CD4-positive, alpha-beta T cell (primary cell): ENCODE measurements around the gene NEU4. TPM values are rescaled to one million over a fixed set of nuclear protein-coding genes. Genes with fewer than 3 reads are reported as not detected.

Experiments used
- ATAC-seq: fragments of 200-7000 bp; cut with Tn5 transposase; one replicate; pipeline ENCODE4 v1.10.0; 2022; ENCODE audit warnings: mild to moderate bottlenecking; ENCODE audit not compliant: poor library complexity
- CTCF ChIA-PET: fragments of 350-600 bp; sonication (Branson Sonifier 250); formaldehyde crosslinking; loops from one replicate; lab custom pipeline; 2021; ENCODE audit warnings: antibody characterized with exemption, inconsistent platforms; lab: Charles Lee
- POLR2A ChIA-PET: fragments of 350-600 bp; sonication (Branson Sonifier 250); formaldehyde crosslinking; loops from one replicate; lab custom pipeline; 2021; ENCODE audit warnings: antibody characterized with exemption, inconsistent platforms; lab: Charles Lee
- DNase-seq, 14 experiments: peaks; one replicate each; pipeline ENCODE4 v3.0.0-alpha.2; 2013 to 2020; ENCODE audit warnings: mixed read lengths in 2 of 14
- H3K27ac ChIP-seq, 2 donors: one replicate each; pipeline versions ENCODE4 v1.5.1 to v1.7.0; 2013; ENCODE audit warnings: low read length in 2 of 2, low read depth in 1 of 2, mild to moderate bottlenecking in 1 of 2
- H3K27me3 ChIP-seq, 2 experiments: 1 replicate in 1 of 2; 2 replicates in 1 of 2; pipeline versions ENCODE4 v1.6.1 to v1.7.0; 2013; ENCODE audit warnings: low read length in 2 of 2, control low read depth in 1 of 2, mild to moderate bottlenecking in 1 of 2, moderate library complexity in 1 of 2; ENCODE audit not compliant: insufficient read depth in 2 of 2, control insufficient read depth in 1 of 2
- H3K36me3 ChIP-seq: one replicate; pipeline ENCODE4 v1.6.1; 2013; ENCODE audit warnings: low read length, control low read depth; ENCODE audit not compliant: insufficient read depth
- H3K4me1 ChIP-seq: one replicate; pipeline ENCODE4 v1.6.1; 2013; ENCODE audit warnings: low read length, control low read depth; ENCODE audit not compliant: insufficient read depth
- H3K4me3 ChIP-seq: one replicate; pipeline ENCODE4 v1.5.1; 2013; ENCODE audit warnings: mild to moderate bottlenecking, low read length, moderate library complexity
- H3K9me3 ChIP-seq, 2 experiments: 1 replicate in 1 of 2; 2 replicates in 1 of 2; pipeline versions ENCODE4 v1.6.1 to v1.7.0; 2013; ENCODE audit warnings: low read length in 2 of 2, mild to moderate bottlenecking in 2 of 2, control low read depth in 1 of 2, moderate library complexity in 1 of 2; ENCODE audit not compliant: control insufficient read depth in 1 of 2, insufficient read depth in 1 of 2
- H3K27ac Mint-ChIP-seq: one replicate; pipeline ENCODE4 v1.8.0; 2020; ENCODE audit warnings: mixed read lengths
- H3K27me3 Mint-ChIP-seq: one replicate; pipeline ENCODE4 v1.8.0; 2021; ENCODE audit warnings: mixed read lengths
- H3K36me3 Mint-ChIP-seq: one replicate; pipeline ENCODE4 v1.8.0; 2021; ENCODE audit warnings: low read depth, mixed read lengths
- H3K4me1 Mint-ChIP-seq: one replicate; pipeline ENCODE4 v1.8.0; 2021; ENCODE audit warnings: low read depth, mixed read lengths
- H3K4me3 Mint-ChIP-seq: one replicate; pipeline ENCODE4 v1.8.0; 2020; ENCODE audit warnings: mild to moderate bottlenecking, mixed read lengths
- H3K9me3 Mint-ChIP-seq: one replicate; pipeline ENCODE4 v1.8.0; 2020; ENCODE audit warnings: mixed read lengths
- intact Hi-C, 2 experiments: fragments of 100-400 bp; cut with DNase I in 1 of 2; cut with micrococcal nuclease in 1 of 2; formaldehyde crosslinking; loops; one replicate each; pipeline versions ENCODE4 v1.15.1 to v1.9.0; 2023 to 2025; cut with DNase I, micrococcal nuclease
- total RNA-seq, 174 experiments: library from RNA in 2 of 174; stranded (reverse) in 2 of 174; gene quantifications; one replicate each; pipeline ENCODE4 v1.2.3 and lab custom pipeline; 2021 to 2026
- TF ChIP-seq, protein P1 (sequence below): fragments of 200-600 bp; IDR thresholded peaks from one replicate; pipeline ENCODE4 v1.8.0; 2022; ENCODE audit warnings: antibody characterized with exemption, mild to moderate bottlenecking

The NEU4 gene
- total RNA-seq, 2 experiments from 2014 or later: 4.3 to 6.8 TPM

GRCh38 chr2:241770936-241771285, 38.1 kb upstream of the NEU4 start:
- H3K27me3 ChIP-seq: peaks cover 0 to 4% of the 10 kb centered on the region in 2 experiments
- CTCF ChIA-PET: no interaction called here
- intact Hi-C loops: no loop called here
- no peak overlapping the region for H3K27ac Mint-ChIP-seq
- TF ChIP-seq, protein P1, sequence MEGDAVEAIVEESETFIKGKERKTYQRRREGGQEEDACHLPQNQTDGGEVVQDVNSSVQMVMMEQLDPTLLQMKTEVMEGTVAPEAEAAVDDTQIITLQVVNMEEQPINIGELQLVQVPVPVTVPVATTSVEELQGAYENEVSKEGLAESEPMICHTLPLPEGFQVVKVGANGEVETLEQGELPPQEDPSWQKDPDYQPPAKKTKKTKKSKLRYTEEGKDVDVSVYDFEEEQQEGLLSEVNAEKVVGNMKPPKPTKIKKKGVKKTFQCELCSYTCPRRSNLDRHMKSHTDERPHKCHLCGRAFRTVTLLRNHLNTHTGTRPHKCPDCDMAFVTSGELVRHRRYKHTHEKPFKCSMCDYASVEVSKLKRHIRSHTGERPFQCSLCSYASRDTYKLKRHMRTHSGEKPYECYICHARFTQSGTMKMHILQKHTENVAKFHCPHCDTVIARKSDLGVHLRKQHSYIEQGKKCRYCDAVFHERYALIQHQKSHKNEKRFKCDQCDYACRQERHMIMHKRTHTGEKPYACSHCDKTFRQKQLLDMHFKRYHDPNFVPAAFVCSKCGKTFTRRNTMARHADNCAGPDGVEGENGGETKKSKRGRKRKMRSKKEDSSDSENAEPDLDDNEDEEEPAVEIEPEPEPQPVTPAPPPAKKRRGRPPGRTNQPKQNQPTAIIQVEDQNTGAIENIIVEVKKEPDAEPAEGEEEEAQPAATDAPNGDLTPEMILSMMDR: no peak
- H3K4me1 ChIP-seq: peaks cover 17% of the 10 kb centered on the region
- no peak overlapping the region for H3K4me3 Mint-ChIP-seq
- no peak overlapping the region for H3K4me3 ChIP-seq
- H3K36me3 ChIP-seq: no peaks in the 10 kb centered on the region
- no peak for ATAC-seq
- no peak overlapping the region for H3K27ac ChIP-seq
- no peaks in the 10 kb centered on the region for H3K9me3 ChIP-seq
- POLR2A ChIA-PET: no interaction called here
- no peaks in the 10 kb centered on the region for H3K9me3 Mint-ChIP-seq
- H3K36me3 Mint-ChIP-seq: no peaks in the 10 kb centered on the region
- no peaks in the 10 kb centered on the region for H3K27me3 Mint-ChIP-seq
- DNase-seq: no peak
- peaks cover 15% of the 10 kb centered on the region for H3K4me1 Mint-ChIP-seq

GRCh38 chr2:241771286-241772062, 37.5 kb upstream of the NEU4 start:
- intact Hi-C loops: no loop called here

DNA sequence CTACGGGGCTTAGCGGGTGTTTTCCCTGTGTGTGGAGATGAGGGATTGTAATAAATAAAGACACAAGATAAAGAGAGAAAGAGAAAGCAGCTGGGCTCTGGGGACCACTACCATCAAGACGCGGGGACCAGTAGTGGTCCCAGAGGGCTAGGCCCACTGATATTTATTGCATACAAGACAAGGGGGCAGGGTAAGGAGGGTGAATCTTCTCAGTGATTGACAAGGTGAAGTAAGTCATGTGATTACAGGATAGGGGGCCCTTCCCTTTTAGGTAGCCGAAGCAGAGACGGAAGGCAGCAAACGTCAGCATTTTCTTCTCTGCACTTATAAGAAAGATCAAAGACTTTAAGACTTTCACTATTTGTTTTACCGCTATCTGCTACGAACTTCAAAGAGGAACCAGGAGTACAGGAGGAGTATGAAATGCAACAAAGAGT, 36.9 kb upstream of the NEU4 start:
- H3K27ac Mint-ChIP-seq: peak overlapping the region; percentile 16
- H3K9me3 Mint-ChIP-seq: no peaks in the 10 kb centered on the region
- POLR2A ChIA-PET: no interaction called here
- CTCF ChIA-PET: no interaction called here
- H3K4me1 ChIP-seq: peaks cover 17% of the 10 kb centered on the region
- H3K27me3 Mint-ChIP-seq: no peaks in the 10 kb centered on the region
- no peaks in the 10 kb centered on the region for H3K9me3 ChIP-seq
- no peak overlapping the region for H3K27ac ChIP-seq
- H3K4me3 Mint-ChIP-seq: peak overlapping the region; percentile 17
- intact Hi-C loops: no loop called here
- peak overlapping the region; percentile 10 for H3K4me3 ChIP-seq
- no peaks in the 10 kb centered on the region for H3K36me3 ChIP-seq
- H3K36me3 Mint-ChIP-seq: no peaks in the 10 kb centered on the region
- TF ChIP-seq, protein P1: no peak
- H3K4me1 Mint-ChIP-seq: peaks cover 15% of the 10 kb centered on the region
- peaks cover 0 to 4% of the 10 kb centered on the region in 2 experiments for H3K27me3 ChIP-seq
- ATAC-seq: peak; percentile 34
- peak in 5 of 14 experiments; percentile 24 to 80 (median 59) for DNase-seq

More at GRCh38 chr2:241771286-241772062, 37.5 kb upstream of the NEU4 start:
- Histone ChIP-seq H3K27me3 (peaks cover 0 to 4% of the 10 kb centered on the region in 2 experiments), H3K4me1 (peaks cover 17% of the 10 kb centered on the region), H3K9me3 (no peaks in the 10 kb centered on the region), H3K36me3 (no peaks in the 10 kb centered on the region), H3K27ac (no peak overlapping the region), H3K4me3 (no peak overlapping the region)
- Mint-ChIP-seq H3K27ac (peak overlapping the region; percentile 16), H3K4me3 (no peak overlapping the region), H3K36me3 (no peaks in the 10 kb centered on the region), H3K4me1 (peaks cover 15% of the 10 kb centered on the region), H3K27me3 (no peaks in the 10 kb centered on the region), H3K9me3 (no peaks in the 10 kb centered on the region)
- ChIA-PET CTCF (no interaction called here), POLR2A (no interaction called here)
- DNase-seq (no peak), ATAC-seq (no peak)
- TF ChIP-seq, protein P1: no peak
